NT2/D1 (cell line): ENCODE measurements around the gene TACR1.

Source experiments
- SUZ12 ChIP-seq: IDR thresholded peaks from 2 replicates; pipeline ENCODE4 v1.6.1; 2011; ENCODE audit not compliant: insufficient read length, insufficient read depth; ENCODE audit errors: extremely low read depth
- YY1 ChIP-seq: IDR thresholded peaks from 2 replicates; pipeline ENCODE4 v1.6.1; 2011; ENCODE audit not compliant: insufficient read length, insufficient read depth
- ZNF274 ChIP-seq: IDR thresholded peaks from 2 replicates; pipeline ENCODE4 v1.6.1; 2011; ENCODE audit warnings: mild to moderate bottlenecking, low read depth, low read length

GRCh38 chr2:75113231-75113869 lies 86.0 kb downstream of the TACR1 start:
- TF ChIP-seq YY1 (no peak), SUZ12 (no peak), ZNF274 (no peak)
